ENCODE results near the gene ZNF383.

The ZNF383 gene

DNA sequence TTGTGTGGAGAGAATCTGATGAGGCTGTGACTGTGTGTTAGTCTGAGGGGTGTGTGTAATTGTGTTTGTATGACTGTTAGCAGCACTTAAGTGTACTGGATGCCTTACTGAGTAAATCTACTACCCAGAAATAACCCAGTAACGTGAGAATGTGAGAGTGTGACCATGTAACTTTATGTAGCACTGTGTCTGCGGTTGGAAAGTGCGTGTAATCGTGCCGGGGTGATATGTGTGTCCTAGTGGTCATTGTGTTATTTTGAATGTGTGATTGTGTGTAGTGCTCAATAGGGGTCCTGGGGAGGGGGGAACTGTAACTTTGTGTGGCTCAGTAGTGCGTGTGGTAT, 550 bp downstream of the ZNF383 start (continued):
- TF ChIP-seq, protein P1, sequence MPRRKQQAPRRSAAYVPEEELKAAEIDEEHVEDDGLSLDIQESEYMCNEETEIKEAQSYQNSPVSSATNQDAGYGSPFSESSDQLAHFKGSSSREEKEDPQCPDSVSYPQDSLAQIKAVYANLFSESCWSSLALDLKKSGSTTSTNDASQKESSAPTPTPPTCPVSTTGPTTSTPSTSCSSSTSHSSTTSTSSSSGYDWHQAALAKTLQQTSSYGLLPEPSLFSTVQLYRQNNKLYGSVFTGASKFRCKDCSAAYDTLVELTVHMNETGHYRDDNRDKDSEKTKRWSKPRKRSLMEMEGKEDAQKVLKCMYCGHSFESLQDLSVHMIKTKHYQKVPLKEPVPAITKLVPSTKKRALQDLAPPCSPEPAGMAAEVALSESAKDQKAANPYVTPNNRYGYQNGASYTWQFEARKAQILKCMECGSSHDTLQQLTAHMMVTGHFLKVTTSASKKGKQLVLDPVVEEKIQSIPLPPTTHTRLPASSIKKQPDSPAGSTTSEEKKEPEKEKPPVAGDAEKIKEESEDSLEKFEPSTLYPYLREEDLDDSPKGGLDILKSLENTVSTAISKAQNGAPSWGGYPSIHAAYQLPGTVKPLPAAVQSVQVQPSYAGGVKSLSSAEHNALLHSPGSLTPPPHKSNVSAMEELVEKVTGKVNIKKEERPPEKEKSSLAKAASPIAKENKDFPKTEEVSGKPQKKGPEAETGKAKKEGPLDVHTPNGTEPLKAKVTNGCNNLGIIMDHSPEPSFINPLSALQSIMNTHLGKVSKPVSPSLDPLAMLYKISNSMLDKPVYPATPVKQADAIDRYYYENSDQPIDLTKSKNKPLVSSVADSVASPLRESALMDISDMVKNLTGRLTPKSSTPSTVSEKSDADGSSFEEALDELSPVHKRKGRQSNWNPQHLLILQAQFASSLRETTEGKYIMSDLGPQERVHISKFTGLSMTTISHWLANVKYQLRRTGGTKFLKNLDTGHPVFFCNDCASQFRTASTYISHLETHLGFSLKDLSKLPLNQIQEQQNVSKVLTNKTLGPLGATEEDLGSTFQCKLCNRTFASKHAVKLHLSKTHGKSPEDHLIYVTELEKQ (tag by site-specific recombination; IDR thresholded peaks at IDR 0.05; ENCODE audit: borderline replicate concordance) = no peak
- no peak; the same call in 1 of the 2 replicates for TF ChIP-seq ZNF16 (tag by site-specific recombination; IDR thresholded peaks at IDR 0.05; ENCODE audit: low read depth)
- TF ChIP-seq, protein P2, sequence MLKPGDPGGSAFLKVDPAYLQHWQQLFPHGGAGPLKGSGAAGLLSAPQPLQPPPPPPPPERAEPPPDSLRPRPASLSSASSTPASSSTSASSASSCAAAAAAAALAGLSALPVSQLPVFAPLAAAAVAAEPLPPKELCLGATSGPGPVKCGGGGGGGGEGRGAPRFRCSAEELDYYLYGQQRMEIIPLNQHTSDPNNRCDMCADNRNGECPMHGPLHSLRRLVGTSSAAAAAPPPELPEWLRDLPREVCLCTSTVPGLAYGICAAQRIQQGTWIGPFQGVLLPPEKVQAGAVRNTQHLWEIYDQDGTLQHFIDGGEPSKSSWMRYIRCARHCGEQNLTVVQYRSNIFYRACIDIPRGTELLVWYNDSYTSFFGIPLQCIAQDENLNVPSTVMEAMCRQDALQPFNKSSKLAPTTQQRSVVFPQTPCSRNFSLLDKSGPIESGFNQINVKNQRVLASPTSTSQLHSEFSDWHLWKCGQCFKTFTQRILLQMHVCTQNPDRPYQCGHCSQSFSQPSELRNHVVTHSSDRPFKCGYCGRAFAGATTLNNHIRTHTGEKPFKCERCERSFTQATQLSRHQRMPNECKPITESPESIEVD (tag by site-specific recombination; IDR thresholded peaks at IDR 0.05) = no peak
- TF ChIP-seq ZNF558 (tag by site-specific recombination; IDR thresholded peaks at IDR 0.05) = 0 out of 2 replicates have a peak, but pooled peaks have one; percentile 14
- TF ChIP-seq, protein P3, sequence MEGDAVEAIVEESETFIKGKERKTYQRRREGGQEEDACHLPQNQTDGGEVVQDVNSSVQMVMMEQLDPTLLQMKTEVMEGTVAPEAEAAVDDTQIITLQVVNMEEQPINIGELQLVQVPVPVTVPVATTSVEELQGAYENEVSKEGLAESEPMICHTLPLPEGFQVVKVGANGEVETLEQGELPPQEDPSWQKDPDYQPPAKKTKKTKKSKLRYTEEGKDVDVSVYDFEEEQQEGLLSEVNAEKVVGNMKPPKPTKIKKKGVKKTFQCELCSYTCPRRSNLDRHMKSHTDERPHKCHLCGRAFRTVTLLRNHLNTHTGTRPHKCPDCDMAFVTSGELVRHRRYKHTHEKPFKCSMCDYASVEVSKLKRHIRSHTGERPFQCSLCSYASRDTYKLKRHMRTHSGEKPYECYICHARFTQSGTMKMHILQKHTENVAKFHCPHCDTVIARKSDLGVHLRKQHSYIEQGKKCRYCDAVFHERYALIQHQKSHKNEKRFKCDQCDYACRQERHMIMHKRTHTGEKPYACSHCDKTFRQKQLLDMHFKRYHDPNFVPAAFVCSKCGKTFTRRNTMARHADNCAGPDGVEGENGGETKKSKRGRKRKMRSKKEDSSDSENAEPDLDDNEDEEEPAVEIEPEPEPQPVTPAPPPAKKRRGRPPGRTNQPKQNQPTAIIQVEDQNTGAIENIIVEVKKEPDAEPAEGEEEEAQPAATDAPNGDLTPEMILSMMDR (tag by site-specific recombination; IDR thresholded peaks at IDR 0.05) = peak; percentile 34; the same call in 1 of the 2 replicates
- TF ChIP-seq ZBTB20 (tag by site-specific recombination; IDR thresholded peaks at IDR 0.05) = no peak
- TF ChIP-seq, protein P4, sequence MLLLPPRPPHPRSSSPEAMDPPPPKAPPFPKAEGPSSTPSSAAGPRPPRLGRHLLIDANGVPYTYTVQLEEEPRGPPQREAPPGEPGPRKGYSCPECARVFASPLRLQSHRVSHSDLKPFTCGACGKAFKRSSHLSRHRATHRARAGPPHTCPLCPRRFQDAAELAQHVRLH (tag by site-specific recombination; IDR thresholded peaks at IDR 0.05) = no peak
- TF ChIP-seq SP2 (tag by site-specific recombination; IDR thresholded peaks at IDR 0.05) = no peak
- TF ChIP-seq RBAK (tag by site-specific recombination; IDR thresholded peaks at IDR 0.05) = no peak; the same call in 1 of the 2 replicates
- TF ChIP-seq, protein P5, sequence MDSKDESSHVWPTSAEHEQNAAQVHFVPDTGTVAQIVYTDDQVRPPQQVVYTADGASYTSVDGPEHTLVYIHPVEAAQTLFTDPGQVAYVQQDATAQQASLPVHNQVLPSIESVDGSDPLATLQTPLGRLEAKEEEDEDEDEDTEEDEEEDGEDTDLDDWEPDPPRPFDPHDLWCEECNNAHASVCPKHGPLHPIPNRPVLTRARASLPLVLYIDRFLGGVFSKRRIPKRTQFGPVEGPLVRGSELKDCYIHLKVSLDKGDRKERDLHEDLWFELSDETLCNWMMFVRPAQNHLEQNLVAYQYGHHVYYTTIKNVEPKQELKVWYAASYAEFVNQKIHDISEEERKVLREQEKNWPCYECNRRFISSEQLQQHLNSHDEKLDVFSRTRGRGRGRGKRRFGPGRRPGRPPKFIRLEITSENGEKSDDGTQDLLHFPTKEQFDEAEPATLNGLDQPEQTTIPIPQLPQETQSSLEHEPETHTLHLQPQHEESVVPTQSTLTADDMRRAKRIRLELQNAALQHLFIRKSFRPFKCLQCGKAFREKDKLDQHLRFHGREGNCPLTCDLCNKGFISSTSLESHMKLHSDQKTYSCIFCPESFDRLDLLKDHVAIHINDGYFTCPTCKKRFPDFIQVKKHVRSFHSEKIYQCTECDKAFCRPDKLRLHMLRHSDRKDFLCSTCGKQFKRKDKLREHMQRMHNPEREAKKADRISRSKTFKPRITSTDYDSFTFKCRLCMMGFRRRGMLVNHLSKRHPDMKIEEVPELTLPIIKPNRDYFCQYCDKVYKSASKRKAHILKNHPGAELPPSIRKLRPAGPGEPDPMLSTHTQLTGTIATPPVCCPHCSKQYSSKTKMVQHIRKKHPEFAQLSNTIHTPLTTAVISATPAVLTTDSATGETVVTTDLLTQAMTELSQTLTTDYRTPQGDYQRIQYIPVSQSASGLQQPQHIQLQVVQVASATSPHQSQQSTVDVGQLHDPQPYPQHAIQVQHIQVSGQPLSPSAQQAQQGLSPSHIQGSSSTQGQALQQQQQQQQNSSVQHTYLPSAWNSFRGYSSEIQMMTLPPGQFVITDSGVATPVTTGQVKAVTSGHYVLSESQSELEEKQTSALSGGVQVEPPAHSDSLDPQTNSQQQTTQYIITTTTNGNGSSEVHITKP (tag by site-specific recombination; IDR thresholded peaks at IDR 0.05) = no peak

DNA sequence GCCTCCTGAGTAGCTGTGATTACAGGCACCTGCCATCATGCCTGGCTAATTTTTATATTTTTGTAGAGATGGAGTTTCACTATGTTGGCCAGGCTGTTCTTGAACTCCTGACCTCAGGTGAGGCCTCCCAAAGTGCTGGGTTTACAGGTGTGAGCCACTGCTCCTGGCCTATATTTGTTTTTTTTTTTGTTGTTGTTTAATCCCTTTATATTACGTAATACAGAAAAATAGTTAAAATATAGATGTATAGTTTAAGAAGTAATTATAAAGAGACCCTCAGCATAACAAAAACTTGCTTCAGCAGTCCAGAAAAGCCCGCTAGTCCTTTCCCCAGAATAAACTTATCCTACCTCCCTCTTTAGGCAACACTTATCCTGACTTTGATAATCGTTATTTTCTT, 2.4 kb downstream of the ZNF383 start:
- H3K4me3 ChIP-seq (ENCODE audit: low read depth, low read length) = no peak overlapping the region
- no peaks in the 10 kb centered on the region; the same call in 1 of the 2 replicates for H3K9me3 ChIP-seq (ENCODE audit: control insufficient read depth, insufficient read depth, low read depth, low read length)
- peaks cover 31 to 52% of the 10 kb centered on the region in 2 experiments for H3K36me3 ChIP-seq (ENCODE audit: control insufficient read depth in 2 of 2, insufficient read depth in 1 of 2, low read length in 2 of 2)
- peaks cover 3% of the 10 kb centered on the region; the same call in 1 of the 2 replicates for H3K4me1 ChIP-seq (ENCODE audit: control insufficient read depth, insufficient read depth, low read length)
- TF ChIP-seq ZNF544 (tag by site-specific recombination; IDR thresholded peaks at IDR 0.05) (no peak), ZNF560 (tag by site-specific recombination; IDR thresholded peaks at IDR 0.05; ENCODE audit: borderline replicate concordance) (no peak), KLF10 (tag by site-specific recombination; IDR thresholded peaks at IDR 0.05) (no peak), ZNF791 (tag by site-specific recombination; IDR thresholded peaks at IDR 0.05) (no peak), ZBTB7A (tag by site-specific recombination; IDR thresholded peaks at IDR 0.05; ENCODE audit: low read depth) (no peak), ZNF837 (tag by site-specific recombination; IDR thresholded peaks at IDR 0.05) (no peak), ZNF292 (tag by site-specific recombination; IDR thresholded peaks at IDR 0.05; ENCODE audit: borderline replicate concordance, low read depth) (no peak), ZNF571 (tag by site-specific recombination; IDR thresholded peaks at IDR 0.05) (no peak), ZNF248 (tag by site-specific recombination; IDR thresholded peaks at IDR 0.05) (no peak), ZNF266 (tag by site-specific recombination; IDR thresholded peaks at IDR 0.05; ENCODE audit: low read depth) (no peak), ZBTB20 (tag by site-specific recombination; IDR thresholded peaks at IDR 0.05) (no peak), GLI4 (tag by site-specific recombination; IDR thresholded peaks at IDR 0.05) (no peak)
- CTCF ChIA-PET = interaction anchor here (1.2 kb wide), 1 partner anchor 9 kb away, joined by 3 read pairs; no protein-coding TSS in a partner anchor
- POLR2A ChIA-PET = no interaction called here
- H3K27ac ChIP-seq (ENCODE audit: extremely low read depth, low read depth, low read length) = no peak overlapping the region
